Metanephros (tissue), 1 donor: ENCODE measurements around the gene UNC5A. TPM values are rescaled to one million over a fixed set of nuclear protein-coding genes. Genes with fewer than 3 reads are reported as not detected.

Experiments
- total RNA-seq: library from RNA; depleted of rRNA; stranded (reverse); fragments of >200 nt; gene quantifications from one replicate; pipeline ENCODE4 v1.2.3, GENCODE V29; 2014

The UNC5A gene
- 0.29 TPM for total RNA-seq

DNA sequence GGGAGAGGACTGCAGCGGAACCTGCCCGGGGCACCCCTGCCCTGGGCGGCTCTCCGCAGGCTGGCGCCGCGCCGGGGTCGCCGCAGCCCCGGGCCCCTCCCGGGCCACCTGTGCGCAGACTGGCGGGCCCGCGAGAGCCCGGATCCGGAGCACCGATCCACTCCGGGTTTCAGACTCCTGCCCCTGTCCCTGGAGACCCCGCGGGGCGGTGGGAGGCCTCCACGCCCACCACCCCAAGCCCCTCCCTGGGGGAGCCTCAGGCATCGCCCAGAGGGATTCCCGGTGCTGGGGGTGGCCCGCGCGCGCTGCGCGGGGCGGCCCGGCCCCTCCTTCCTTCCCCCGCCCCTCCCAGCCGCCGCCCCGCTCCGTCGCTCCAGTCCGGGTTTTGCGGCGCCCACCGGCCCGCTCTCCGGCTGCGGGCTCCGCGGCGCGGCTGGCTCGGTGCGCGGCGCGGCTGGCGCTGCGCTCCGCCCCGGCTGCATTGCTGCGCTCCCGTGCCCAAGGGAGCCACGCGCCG, at the start of gene UNC5A:
UNC5A (plus strand) TSS at position 479 of the 517 bp plus-strand sequence. CDS start 192 bp downstream, outside the sequence.

GRCh38 chr5:176899296-176899891, 89.0 kb downstream of the UNC5A start, which contains the start of gene HK3:
TSS of gene HK3 (minus strand) at chr5:176899346. CDS start at chr5:176896159, 3,187 bp downstream.

Other genes with a start within 250 kb of the UNC5A start
- 0.93 TPM for gene GPRIN1, start 200.4 kb upstream of the UNC5A start, total RNA-seq
- 0.12 TPM for gene SNCB, start 180.0 kb upstream of the UNC5A start, total RNA-seq
- gene EIF4E1B, start 179.9 kb upstream of the UNC5A start, total RNA-seq = not detected
- gene TSPAN17, start 163.1 kb upstream of the UNC5A start, total RNA-seq = 21.5 TPM
- 11.3 TPM for gene HK3, start 88.8 kb downstream of the UNC5A start, total RNA-seq
- 32.8 TPM for gene UIMC1, start 196.2 kb downstream of the UNC5A start, total RNA-seq
- gene ZNF346, start 212.1 kb downstream of the UNC5A start, total RNA-seq = 30.9 TPM